GM21447 (cell line): ENCODE measurements around the gene GALNT13.

Experiments used
- ATAC-seq: cut with Tn5 transposase; IDR thresholded peaks from one replicate; pipeline ENCODE4 v1.9.1; 2021; ENCODE audit not compliant: unreplicated experiment

GALNT13 gene

DNA sequence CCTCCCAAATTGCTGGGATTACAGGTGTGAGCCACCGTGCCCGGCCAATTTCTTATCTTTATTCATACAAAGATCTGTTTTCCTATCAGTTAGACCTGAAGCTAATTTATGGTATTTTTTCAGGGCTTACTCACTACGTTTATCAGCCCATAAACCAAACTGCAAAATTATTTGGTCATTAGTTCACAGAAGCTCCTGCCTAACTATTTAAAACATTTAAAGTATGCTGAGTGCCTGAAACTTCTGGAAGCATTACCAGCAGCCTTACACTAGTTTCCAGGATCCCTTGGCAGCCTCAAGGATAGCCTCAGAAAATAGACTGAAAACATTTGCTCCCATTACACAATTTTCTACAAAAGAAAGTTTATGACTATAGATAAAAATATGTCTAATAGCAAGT, 68.8 kb downstream of the GALNT13 start:
- no peak for ATAC-seq

DNA sequence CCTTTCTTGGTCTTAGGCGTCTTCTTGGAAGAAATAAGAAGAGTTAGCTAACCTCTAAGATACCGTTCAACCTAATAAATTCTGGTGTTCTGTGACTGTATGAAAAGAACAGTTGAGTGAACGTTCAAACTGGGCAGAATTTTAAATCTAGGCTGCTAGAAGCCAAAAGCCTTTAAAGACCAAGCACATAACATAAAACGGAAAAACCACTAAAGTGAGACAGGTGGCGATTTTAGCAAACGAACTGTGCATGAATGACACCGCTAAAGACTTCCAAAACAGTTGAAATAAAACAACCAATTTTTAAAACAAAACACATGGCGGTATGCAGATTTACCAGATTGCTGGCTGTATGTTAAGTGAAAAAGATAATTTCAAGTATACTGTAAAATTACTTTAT, 73.1 kb downstream of the GALNT13 start:
- ATAC-seq, result no peak

DNA sequence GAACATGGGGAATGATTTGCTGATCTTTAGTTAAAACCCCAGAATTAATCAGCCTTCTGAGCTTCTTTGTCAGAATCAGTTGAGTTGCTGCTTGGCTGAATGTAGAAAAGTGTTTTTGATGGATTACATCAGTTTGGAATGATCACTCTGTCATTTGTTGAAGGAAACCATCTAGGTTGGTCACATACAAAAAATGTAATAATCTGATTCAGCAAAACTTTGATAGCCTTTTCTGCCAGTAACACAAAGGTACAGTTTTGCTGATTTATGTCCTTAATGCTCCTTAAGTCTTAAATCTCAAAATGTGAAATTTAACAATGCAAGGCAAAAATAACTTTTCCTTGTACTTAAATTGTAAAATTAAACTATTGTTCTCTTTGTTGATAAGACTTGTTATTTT, 74.3 kb downstream of the GALNT13 start:
- no peak for ATAC-seq

DNA sequence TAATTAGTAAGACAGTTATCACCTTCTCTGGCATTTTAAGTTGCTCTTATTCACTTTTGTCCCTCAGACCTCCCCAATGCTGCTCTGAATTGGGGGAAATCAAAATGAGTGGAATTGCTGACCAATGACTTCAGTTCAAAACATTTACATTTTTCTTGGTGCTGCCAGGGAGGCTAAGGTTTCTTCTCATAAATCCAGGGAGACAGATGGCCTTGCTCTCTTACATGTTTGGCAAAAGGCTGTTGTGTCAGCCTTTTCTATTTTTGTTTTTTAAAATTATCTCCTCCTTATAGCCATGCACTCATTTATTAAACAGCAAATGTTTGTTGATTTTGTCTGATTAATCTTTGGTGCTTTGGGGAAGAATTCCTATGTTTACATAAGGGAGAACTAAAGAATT, 82.0 kb downstream of the GALNT13 start:
- no peak for ATAC-seq

DNA sequence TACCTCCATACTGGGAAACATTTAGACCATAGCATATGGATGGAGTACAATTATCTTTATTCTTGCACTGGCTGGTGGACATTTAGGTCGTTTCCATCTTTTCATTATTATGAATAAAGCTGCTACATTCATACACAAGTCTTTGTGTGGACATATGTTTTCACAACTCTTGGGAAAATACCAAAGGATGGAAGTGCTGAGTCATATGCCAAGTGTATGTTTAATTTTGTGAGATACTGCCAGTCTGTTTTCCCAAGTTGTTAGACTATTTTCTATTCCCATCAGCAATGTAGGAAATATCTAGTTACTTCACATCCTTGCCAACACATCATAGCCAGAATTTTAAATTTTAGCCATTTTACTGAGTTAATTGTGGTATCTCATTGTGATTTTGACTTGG, 91.5 kb downstream of the GALNT13 start:
- ATAC-seq, result no peak

DNA sequence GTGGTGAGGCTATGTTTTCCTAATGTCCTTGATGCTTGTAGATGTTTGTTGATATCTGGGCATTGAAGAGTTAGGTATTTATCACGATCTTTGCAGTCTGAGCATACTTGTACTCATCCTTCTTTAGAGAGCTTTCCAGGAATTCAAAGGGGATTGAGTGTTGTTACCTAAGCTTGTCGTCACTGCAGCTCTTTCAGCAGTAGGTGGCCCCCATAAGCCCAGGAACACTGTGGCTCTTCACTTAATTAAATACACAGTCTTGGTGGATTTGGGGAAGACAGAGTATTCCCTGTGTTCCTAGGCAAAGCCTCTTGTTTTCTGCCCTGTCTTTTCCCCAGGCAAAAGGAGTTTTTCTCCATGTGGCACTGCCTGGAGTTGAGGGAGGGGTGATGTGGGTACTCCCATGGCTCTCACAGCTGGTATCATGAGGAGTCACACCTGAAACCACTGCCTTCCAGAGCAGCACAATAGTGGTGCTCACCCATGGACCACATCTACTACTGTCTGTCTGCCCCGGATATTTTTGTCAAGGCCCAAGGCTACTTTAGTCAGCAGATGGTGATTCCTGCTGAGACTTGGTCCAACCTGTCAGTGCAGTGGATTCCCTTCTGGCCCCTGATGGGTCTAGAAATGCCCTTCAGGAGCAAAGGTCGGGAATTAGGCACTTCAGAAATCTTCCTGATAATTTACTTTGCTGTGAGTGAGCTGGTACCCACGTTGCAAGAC, 95.7 kb downstream of the GALNT13 start:
- no peak for ATAC-seq

DNA sequence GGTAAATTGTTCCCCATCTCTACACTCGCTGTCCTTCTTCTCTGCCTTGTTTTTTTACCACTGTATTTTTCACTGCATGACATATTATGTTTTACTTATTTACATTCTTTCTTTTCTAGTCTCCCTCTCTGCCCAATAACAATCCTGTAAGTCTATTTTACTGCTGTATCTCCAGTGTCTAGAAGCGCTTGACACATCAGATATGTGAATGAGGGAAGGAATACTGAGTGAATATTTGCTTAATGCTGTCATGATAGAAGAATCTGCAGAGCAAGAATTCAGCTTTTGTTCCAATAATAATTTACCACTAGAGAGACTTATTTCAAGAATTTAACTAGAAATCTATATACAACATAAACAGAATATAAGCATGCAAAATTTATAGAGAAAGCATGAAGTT, 99.5 kb downstream of the GALNT13 start:
- no peak for ATAC-seq

DNA sequence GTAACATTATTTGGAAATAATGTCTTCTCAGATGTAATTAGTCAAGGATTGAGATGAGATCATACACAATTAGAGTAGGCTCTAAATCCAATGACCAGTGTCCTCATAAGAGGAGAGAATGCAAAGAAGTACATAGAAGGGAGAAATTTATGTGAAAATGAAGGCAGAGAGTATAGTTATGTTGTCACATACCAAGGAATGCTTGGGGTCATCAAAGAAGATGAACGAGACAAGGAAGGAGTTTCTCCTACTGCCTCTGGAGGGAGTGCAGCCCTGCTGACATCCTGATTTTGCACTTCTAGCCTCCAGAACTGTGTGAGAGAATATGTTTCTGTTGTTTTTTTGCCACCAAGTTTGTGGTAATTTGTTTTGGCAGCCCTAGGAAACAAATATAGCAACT, 100.1 kb downstream of the GALNT13 start:
- ATAC-seq, result no peak

DNA sequence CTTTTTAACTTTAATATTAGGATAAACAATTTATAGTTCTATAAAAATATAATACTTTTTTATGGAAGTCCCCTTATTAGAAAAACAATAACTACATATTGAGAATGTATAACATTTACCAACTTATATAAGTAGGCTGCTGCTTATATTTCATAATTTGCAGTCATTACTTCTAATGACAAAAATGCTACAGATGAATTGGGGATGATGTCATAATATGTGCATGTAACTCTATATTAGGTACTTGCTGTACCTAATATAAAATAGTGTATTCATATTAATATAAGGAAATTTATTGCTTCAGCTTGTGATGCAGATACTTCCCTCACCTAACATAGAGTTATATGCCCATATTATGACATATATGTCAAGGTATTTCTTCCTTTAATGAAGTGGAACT, 100.7 kb downstream of the GALNT13 start:
- no peak for ATAC-seq

DNA sequence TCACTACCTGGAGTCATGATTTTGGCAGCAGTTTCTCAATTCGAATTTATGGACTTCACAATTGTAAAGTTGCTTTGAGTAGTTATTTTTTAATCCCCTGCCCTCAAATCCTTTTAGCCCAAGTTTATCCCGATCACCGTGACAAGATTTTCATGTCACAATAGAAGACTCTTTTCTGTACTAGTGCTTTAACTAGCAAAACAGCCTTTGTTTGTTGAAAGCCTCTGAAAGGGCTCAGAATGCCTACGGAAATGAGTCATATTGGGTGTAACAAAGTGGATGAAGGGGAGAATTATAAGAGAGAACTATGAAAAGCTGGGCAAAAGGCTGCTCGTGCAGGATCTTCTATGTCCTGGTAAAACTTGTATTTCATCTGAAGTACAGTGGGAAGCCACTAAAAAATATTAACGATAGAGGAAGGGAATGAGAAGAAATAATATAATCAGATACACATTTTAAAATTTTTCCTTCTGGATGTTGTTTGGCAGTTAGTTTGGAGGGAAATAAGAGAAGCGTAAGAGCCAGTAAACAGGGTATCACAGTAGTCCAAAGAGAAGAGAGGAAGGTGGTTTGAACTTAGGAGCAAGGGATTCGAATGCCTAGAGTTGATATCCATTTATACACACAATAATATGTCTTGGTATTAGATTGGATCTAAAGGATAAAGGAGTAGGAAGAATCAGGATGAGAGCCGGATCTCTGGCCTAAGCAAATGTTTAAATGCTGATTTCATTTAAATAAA, 114.9 kb downstream of the GALNT13 start:
- no peak for ATAC-seq

DNA sequence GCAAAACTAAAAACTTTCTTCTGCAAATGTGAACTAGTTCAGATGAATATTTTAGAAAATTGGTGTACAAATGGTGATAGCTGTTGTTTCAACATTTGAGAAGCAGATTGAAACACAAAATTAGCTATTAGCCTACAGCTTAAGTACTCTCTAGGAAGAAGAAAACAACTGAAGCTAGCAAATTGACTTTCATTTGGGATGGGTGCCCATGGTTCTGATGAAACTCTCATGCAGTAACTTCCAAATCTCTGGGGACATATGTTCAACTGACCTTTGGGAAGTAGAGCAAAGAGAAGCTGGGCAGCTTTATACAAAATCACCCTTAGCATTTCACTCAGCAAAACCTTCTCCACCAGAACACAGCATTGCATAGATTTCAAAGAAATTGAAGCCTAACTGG, 119.0 kb downstream of the GALNT13 start:
- ATAC-seq, result no peak

DNA sequence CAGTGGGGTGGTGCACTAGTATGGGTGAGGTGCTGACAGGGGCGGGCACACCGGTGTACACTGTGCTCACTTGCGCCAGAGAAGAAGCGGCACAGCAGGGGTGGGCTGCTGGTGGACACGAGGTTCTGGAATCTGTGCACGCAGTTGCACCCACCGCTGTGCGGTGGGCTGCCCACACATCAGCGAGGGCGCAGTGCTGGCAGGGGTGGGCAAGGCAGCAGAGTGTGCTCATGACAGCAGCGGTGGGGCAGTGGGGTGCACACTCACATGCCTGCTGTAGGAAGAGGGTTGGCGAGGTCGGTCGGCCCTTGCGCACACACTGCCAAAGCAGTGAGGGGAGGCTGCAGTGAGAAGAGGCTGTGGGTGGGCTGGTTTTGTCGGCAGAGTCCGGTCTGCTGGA, 141.8 kb downstream of the GALNT13 start:
- no peak for ATAC-seq

DNA sequence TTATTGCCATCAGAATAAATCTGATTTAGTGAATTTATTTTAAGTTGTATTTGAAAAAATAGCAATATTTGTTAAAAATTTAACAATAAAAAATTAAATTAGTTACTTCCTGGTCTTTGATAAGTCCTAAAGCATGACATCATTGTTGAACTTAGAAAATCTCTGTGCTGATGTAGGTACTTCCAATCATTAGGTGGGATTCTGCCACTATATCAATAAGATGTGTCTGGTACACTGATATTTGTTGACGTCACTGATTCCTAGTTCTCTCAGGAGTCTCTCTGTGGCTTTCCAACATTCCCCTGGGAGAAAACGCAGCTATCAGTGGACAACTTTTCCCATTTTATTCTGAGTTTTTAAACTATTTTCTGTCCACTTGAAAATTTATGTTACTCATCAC, 143.5 kb downstream of the GALNT13 start:
- no peak for ATAC-seq

DNA sequence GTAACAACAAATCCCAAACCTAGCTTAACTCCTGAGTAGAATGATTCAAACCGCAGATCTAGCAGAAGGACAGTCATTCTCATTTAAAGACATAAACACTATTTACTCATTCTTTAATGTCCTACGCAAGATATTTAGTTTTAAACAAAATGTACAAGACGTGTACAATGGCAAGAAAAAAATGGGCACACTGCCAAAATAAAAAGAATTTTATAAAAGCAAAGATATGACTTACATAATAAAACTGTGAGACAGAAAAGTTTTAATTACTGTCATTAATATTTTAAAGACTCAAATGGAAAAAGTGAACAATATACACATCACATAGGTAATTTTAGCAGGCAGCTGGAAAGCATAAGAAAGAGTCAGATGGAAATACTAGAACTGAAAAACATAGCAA, 157.8 kb downstream of the GALNT13 start:
- no peak for ATAC-seq

DNA sequence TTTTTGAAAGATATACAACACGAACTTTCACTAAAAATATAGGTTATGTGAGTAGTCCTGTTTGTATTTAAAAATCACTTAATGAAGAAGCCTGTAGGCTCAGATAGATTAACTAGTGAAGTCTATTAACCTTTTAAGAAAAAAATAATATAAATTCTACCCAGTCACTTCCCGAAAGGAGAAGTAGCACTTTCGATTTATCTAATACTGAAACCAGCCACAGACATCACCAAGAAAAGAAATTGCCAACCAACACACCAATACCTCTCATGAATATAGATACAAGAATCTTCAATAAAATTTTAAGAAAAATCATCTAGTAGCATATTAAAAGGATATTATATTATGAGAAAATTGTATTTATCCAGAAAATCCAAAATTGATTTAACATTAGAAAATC, 160.5 kb downstream of the GALNT13 start:
- no peak for ATAC-seq

DNA sequence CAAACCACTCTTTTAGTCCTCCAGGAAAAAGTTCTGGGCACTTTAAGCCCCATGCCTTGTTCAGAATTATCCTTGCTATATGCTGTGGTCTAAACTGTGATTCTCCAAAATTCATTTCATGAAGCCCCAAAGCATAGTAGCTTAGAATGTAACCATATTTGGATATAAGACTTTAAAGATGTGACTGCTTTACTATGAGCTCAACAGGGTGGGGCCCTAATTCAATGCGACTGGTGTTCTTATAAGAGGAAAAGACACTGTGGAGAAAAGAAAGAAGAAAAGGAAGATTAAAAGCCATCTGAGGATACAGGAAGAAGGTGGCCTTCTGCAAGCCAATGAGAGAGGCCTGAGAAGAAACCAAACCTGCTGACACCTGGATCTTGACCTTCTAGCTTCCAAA, 174.8 kb downstream of the GALNT13 start:
- no peak for ATAC-seq

DNA sequence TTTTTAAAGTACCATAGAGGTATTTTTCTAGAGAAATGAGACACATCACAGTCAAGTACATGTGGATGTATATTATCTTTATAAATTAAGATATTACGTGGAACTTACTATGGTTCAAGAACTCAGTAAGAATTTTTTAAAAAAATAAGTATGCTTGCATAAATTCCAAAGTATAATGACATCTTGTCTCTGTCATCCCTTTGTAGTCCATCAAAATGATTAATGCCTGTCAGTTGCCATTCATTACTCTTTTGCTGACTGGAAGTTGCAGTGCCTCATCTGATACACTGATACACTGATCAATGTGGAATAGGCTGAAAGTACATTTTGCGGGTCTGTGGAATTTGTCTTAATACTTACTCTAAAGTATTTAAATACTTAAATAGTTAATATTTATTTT, 177.2 kb downstream of the GALNT13 start:
- no peak for ATAC-seq

DNA sequence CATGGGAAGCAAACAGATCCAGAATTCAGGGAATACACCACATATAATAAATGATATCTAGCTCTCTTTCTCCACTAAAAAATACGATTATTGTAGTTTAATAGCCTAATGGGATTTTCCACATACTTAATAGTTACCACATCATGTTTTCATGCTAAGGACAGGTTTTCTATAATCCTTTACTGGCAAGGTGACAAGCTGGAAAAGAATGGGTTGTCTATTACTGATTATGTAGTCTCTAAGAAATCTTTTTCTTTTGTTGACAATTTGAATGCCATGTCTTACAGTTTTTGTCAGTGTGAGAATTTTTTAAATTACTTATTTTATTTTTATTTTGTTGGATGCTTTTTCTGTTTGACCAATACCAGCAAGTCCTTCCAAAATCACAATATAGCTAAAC, 177.8 kb downstream of the GALNT13 start:
- ATAC-seq, result no peak

DNA sequence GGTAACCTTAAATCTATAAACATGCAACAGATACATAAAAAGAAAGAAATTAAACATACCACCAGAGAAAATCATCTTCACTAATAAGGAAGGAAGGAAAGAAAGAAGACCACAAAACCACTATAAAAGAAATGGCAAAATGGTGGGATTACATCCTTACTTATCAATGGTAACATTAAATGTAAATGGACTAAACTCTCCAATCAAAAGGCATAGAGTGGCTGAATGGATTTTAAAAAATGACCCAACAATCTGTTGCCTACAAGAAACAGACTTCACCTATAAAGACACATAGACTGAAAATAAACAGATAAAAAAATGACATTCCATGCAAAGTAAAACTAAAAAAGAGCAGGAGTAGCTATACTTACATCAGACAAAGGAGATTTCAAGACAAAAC, 195.4 kb downstream of the GALNT13 start:
- ATAC-seq, result no peak

DNA sequence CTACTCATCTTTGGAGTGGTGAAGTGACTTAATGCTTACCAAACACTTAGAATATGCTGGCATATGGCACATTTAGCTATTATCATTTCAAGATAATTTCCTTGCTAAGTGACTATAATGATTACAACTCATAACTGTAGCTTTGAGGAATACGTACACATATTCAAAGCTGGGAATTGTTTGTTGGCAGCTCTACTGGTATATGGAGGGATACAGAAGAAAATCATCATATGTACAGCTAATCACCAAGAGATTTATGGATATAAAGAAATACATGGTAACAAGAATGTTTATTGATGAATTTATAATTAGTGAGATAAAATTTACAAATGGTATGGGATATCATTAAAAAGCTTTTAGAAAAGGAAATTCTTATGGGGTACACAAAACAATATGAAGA, 207.2 kb downstream of the GALNT13 start:
- no peak for ATAC-seq

DNA sequence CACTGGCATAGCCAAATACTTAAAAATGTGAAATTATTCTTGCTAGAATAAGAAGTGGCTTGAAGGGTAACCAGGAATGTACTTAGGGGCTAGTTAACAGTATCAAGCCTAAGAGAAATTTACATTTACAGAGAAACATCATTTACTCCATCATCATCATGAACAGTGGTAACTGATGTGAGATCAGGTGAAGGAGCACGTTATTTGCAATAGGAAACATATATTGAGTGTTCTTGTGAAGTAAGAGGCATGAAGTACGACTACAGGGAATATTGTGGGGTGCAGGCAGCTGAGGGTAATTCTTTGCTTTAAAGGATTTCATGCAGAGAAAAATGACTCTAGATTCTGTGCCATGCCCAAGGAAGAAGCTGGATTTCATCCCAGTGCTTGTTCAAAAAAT, 220.8 kb downstream of the GALNT13 start:
- ATAC-seq, result no peak

DNA sequence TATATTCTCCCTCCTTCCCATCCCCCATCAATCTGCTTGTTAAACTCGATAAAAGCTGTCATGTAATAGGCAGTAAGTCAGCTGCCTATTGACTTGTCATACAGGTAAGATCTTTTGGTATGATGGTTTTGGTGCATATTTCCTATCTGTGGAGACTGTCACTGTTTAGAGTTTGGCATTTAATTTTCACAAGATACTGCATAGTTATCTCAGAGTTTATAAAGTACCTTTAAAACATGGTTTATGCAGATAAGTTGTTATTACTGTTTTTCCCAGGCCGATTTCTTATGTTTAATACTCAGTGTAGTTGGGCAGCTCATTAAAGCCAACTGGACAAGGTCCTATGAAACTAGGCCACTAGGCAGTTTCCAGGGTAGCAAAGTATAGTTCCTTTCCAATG, 222.1 kb downstream of the GALNT13 start:
- no peak for ATAC-seq
